ENCODE data around the gene ABCF3.

The ABCF3 gene

GRCh38 chr3:184188080-184188479 is 2.1 kb downstream of the ABCF3 start:
- no peak for DNase-seq

GRCh38 chr3:184189421-184189820 is 3.4 kb downstream of the ABCF3 start:
- no peak for DNase-seq

DNA sequence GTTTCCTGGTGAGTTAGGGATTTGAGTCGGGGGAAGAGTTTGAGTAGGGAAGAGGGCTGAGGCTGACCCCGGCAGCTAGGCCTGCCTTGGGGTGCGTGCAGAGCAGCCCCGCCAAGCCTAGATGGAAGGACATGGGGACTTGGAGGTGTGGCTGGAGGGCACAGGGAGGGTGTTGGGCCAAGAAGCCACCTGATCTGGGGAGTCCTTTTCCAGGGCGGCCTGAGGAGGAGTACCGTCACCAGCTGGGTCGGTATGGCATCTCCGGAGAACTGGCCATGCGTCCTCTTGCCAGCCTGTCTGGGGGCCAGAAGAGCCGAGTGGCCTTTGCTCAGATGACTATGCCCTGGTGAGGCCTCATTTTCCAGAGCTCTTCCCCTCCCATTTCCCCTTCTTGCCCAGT is 6.9 kb downstream of the ABCF3 start:
- no peak for DNase-seq

DNA sequence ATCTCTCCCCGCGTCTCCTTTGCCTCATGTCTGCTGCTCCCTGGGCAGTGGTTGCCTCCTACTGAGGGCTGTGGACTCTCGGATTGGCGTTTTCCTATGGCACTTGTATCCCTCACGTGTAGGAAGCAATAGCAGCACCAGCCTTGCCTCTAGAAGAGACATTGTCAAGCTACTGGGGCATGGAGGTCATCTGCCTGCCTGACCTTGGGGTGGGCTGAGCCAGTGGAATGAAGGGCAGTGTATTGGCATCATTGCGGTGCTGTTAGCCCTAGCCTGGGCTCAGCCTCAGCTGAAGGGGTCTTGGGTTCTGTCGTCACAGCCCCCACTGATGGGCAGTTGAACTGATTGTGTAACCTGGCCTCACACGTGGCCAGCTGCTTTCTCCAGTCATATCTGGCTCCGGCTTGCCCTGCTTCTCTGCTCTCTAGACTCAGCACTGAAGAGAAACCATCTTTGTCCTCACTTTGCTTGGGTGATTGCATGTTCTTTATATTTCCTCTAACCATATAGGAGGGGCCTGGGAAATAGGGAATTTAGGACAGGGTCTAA is 8.1 kb downstream of the ABCF3 start:
- no peak for DNase-seq

- DNase-seq: no peak
Observed at GRCh38 chr3:184196536-184196935, 10.5 kb downstream of the ABCF3 start.

GRCh38 chr3:184198509-184198908 is 12.5 kb downstream of the ABCF3 start:
- DNase-seq: no peak

DNA sequence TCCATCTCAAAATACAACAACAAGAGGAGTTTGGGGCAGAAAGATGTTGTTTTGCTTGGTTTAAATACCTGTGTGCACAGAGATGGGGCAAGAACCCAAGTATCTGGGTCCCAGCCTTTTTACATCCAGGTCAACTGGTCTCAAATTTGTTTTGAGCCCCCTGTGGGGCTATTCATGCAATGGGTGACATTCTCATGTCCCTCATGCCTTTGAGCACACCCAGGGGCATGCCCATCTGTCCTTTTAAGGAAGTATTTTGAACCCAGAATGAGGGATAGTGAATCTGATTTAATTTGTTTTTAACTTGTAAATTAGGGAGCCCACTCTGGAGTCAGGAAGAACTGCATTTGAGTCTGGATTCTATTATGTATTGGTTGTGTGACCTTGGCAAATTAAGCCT is 14.8 kb downstream of the ABCF3 start:
- DNase-seq: no peak

GRCh38 chr3:184203526-184203925 is 17.5 kb downstream of the ABCF3 start:
- DNase-seq: no peak

- DNase-seq: no peak
Observed at GRCh38 chr3:184209146-184209923, 23.3 kb downstream of the ABCF3 start.

GRCh38 chr3:184211297-184211696 is 25.3 kb downstream of the ABCF3 start:
- DNase-seq: no peak

GRCh38 chr3:184211718-184212117 is 25.7 kb downstream of the ABCF3 start:
- DNase-seq: no peak

GRCh38 chr3:184218814-184219213 is 32.8 kb downstream of the ABCF3 start:
- DNase-seq: no peak

DNA sequence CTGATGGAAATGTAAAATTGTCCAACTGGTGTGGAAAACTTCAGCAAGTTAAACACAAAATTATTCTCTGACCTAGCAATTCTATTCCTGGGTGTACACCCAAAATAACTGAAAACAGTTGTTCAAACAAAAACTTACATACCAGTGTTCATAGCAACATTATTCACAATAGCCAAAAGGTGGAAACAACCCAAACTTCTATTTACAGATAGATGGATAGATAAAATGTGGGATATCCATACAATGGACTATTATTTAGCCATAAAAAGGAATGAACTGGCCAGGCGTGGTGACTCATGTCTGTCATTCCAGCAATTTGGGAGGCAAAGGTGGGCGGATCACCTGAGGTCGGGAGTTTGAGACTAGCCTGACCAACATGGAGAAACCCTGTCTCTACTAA is 36.5 kb downstream of the ABCF3 start:
- no peak for DNase-seq

- no peak for DNase-seq
Observed at GRCh38 chr3:184223946-184224345, 37.9 kb downstream of the ABCF3 start.

DNA sequence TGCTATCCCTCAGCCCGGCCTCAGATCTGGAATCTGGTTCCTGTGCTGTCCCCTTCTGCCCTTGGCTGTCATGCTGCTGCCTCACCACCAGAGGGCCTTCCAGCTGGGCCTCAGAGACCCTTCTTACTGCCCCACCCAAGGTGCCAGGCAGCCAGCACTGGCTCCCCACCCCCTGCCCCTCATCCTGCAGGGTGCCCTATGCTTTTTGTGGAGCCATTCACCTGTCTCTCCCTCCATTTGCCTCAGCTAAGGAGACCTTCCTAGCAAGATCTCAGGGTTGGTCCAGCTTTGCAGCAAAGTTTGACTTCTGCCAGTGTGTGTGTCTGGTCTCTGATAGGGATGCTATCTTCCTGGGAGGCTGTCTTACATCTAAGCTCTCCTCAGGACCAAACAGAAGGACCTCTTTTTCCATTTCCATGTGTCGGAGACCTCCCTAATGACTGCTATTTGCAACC is 41.5 kb downstream of the ABCF3 start:
- DNase-seq: peak; percentile 68

DNA sequence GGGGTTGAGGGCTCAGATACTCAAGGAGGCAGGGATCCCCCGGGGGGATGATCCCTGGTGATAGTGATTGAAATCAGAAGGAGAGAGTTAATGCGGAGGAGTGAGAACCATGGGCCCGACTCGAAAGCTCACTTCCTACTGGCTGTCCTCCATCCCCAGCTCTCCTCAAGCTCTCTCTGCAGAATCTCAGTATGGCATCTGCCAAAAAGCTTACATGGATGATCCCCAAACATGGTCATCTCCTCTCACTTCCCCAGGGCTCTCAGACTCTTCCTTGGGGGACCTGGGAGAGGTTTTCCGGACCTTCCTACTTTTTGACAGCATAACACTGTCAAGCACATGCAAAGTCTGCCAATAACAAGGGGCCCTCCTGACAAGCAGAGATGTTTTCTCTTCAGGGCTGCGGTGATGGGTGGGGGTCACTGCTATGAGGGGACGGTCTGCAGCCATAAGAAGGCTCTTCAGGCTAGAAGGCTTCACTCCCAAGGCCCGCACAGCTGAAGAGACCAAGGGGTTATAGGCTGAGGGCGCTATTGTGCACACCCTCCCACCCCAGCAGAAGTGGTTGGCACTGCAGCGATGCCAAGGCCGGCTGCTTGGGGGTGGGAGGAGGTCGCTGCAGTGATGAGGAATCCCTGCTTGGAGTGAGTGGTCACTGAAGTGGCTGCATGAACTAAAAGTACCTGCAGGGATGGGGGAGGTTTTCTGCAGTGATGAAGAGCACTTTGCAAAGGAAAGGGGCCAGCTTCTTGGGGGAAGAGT is 42.6 kb downstream of the ABCF3 start:
- no peak for DNase-seq

- DNase-seq: peak; percentile 81
Observed at GRCh38 chr3:184229394-184230080, 43.5 kb downstream of the ABCF3 start, which contains the start of gene VWA5B2. Gene VWA5B2, plus strand, starts transcription at chr3:184229585. Its CDS starts 944 bp downstream, at chr3:184230529.

DNA sequence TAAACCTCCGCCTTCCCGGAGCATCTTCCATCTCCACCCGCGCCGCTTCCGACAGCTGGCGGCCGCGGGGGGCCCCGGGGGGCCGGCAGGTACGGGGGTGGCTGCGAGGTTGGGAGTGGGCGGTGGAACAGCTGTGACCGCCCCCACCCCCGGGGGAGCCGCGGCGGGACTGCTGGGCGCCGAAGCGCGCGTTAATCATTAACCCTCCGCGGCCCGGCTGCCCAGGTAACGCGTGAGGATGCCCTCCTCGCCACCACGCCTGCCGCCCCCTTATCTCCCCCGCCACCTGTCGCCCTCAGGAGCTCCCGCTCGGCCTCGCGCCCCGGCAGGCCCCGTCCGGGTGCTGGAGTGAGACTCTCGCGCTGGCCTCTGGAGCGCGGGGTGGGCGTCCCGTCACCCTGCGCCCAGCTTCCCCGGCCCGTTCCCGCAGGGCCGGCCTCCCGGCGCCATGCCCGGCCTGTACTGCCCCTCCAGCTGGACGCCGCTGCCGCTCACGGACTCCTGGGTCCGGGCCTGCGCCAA is 44.1 kb downstream of the ABCF3 start:
- DNase-seq: peak; percentile 21

- DNase-seq: peak; percentile 27
Observed at GRCh38 chr3:184230603-184231528, 44.9 kb downstream of the ABCF3 start.

DNA sequence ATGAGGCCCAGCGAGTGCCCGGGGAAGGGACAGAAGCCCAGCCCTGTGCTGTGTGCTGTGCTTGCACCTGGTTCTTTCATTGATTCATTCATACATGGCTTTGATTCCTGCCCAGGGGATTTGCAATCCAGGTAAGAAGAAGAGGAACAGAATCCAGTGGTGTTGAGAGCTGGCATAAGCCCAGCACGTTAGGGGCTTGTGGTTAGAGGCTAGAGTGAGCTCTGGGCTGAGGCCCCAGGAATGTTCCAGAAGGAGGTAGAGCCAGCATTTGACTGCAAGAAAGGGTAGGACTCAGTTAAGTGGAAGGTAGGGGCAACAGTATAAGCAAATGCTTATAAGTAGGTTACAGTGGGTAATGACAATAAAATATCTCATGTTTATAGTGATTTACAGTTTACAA is 45.7 kb downstream of the ABCF3 start:
- DNase-seq: no peak

DNA sequence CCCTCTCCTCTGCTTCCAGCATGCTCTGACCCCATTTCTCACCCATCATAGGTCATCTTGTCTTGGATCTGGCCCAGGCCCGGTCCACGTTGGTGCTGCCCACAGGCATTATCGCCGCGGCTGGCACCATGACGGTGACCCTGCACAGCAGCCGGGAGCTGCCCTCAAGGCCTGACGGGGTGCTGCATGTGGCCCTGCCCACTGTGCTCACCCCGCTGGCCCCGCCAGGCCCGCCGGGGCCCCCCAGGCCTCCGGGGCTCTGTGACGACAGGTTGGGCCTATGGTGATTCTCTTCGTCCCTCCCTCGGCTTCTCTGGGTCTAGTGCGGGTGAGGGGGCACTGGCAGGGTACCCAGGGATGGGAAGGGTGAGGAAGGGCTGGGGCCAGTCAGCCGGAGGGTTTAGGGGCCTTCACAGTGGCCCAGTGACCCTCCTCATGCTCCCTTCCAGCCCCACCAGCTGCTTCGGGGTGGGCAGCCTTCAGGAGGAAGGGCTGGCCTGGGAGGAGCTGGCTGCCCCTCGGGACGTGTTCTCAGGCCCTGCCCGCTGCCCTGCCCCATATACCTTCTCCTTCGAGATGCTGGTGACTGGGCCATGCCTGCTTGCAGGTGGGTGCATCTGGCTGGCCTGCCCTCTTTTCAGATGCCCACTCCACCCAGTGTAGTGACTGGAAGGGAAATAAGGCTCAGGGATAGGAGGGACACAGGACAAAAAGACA is 47.3 kb downstream of the ABCF3 start:
- DNase-seq: no peak

Data from stimulated activated CD4-positive, alpha-beta T cell treated with anti-CD3 and anti-CD28 coated beads, Interleukin-15, amount 100 ng/mL, for 24 hours (primary cell).